G401.6 (cell line): Measurements from ENCODE around the gene SNX1.

Experiments used
- FAIRE-seq: peaks from 2 replicates; lab custom pipeline; 2012; peaks lifted over from hg19 to GRCh38; lab: Jason Lieb, UNC

The SNX1 gene

DNA sequence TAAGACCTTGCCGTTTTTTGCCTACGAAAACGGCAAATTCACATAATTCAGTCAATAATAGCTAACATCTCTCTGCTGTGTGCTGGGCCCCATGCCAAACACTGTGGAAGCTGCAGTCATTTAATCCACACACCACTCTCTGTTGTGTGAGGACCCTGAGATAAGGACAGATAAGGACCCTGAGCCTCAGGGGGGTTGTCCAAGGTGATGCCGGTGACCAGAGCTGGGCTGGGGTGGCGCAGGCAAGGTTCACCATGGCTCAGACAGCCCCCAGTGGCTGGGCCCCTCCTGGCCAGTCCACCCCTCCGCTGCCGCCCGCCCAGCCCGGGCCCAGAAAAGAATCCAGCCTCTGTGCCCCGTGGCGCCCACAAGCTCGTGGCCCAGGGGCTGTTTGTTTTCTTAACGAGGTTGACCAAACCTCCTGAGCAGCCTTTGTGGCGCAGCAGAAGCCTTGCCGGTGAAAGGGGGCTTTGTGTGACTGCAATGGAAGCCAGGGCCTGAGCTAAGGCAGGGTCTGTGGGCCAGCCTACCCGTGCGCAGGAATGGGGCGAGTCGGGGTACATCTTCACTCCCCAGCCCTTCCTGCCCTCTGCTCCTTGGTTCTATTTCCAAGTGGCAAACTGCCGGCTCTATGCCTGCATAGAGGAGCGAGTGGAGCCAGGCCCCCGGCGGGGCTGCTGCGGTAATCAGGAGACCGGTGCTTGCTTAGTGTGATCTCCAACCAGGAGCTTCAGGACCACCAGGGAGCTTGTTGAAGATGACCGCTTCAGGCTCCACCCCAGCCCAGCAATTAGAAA is 51.3 kb downstream of the SNX1 start:
- FAIRE-seq: no peak

DNA sequence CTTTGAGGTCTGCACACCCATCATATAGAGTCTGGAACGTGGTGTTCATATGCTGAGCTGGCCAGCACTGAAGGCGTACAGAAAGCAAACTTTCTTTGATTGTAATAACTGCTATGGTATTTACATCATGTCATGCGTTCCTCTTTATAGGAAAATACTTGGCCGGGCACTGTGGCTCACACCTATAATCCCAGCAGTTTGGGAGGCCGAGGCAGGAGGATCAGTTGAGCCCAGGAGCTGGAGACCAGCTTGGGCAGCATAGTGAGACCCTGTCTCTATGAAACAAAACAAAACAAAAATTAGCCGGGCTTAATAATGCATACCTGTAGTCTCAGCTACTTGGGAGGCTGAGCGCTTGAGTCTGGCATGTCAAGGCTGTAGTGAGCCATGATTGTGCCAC is 52.4 kb downstream of the SNX1 start:
- FAIRE-seq: no peak

DNA sequence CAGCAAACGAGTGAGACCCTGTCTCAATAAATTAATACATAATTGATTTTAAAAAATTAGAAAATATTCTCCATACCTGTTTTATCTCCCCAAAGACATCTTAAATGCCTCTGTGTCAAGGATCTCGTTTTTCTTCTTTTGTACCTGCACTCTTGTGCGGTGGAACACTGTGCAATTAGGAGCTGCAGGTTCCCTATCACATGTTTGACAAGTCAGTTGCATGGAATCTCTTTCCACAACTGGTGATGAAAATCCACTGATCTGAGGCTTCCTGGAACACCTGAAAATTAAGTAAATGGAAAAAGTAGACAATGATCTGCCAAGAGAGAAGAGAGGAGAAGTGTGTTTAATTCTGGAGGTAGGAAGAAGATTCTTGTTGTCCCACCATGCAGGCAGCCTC is 52.8 kb downstream of the SNX1 start:
- FAIRE-seq: no peak

DNA sequence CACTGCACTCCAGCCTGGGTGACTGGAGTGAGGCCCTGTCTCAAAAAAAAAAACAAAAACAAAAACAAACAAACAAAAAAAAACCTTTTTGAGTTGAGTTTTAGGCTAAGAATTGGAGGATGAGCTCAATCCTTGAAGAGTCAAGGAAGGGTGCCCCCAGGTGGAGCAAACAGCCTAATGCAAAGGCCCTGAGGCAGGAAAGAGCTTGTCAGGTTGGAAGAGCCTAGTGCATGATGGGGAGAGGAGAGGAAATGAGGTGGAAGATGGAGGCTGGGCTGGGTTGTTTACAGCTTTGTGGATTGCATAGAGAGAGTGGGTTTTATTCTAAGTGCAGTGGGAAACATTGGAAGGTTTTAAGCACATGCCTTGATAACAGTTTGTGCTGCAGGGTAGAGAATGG is 53.6 kb downstream of the SNX1 start:
- peak; percentile 8 for FAIRE-seq

DNA sequence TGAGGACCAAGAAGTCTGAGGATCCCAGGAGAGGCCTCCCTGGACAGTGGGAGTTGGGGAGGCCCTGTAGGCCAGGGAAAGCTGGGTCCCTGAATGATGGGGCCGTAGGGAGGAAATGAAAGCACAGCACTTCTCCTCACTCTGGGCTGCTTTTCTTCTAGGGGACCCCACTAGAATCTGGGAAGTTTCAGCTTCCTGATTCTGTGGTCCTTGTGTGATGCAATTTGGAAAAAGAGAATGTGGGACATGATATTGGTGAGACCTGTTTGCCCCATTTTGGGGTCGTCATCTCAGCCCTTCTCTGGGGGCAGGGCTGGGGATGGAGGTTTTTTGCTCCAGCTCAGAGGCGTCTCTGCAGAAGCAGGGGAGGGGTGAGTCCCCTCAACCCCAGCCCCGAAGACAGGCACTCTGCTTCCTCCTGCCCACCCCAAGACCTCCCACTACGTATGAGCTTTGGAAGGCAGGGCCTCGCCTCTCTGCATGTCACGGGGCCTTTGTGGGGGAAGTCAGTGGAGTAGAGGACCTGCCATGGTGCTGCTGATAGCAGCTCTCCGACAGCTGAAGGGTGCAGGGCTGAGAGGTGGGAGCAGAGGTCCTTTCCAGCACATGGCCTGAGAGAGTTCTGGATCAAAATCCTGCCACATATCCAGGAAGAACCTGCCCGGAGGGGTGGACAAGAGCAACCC is 54.3 kb downstream of the SNX1 start:
- no peak for FAIRE-seq

DNA sequence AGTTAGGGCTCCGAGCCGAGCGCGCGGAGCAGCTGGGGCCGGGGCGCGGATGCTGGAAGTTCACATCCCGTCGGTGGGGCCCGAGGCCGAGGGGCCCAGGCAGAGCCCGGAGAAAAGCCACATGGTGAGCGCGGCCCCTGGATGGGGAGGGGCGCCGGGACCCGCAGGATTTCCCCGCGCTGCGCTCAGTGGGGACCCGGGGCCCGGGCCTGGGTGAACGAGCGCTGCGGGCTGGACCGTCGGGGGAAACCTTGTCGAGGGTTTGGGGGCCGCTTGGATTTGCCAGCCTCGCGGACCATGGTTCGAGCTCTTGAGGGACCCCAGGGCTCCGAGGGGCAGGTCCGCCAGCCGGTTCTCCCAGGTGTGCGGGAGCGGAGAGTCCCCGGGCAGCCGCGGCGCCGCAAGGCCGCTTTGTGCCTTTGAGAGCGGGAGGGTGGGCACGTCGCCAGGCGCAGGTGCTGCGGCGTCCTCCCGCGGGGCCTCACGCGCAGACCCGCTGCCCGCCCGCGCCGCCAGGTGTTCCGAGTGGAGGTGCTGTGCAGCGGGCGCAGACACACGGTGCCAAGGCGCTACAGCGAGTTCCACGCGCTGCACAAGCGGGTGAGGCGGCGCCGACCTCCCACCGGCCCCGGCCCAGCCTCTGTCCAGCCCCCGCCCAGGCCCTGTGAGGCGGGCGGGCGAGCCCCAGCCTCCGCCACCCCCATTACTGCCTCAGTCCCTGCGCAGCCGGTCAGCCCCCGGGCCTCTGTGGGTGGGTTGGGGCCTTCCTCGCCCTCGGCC is 56.1 kb downstream of the SNX1 start, which contains the start of gene SNX22:
Gene SNX22, plus strand, starts transcription at position 5 of the 780 bp plus-strand sequence. Its CDS starts 45 bp downstream, at position 50.
- FAIRE-seq: no peak

DNA sequence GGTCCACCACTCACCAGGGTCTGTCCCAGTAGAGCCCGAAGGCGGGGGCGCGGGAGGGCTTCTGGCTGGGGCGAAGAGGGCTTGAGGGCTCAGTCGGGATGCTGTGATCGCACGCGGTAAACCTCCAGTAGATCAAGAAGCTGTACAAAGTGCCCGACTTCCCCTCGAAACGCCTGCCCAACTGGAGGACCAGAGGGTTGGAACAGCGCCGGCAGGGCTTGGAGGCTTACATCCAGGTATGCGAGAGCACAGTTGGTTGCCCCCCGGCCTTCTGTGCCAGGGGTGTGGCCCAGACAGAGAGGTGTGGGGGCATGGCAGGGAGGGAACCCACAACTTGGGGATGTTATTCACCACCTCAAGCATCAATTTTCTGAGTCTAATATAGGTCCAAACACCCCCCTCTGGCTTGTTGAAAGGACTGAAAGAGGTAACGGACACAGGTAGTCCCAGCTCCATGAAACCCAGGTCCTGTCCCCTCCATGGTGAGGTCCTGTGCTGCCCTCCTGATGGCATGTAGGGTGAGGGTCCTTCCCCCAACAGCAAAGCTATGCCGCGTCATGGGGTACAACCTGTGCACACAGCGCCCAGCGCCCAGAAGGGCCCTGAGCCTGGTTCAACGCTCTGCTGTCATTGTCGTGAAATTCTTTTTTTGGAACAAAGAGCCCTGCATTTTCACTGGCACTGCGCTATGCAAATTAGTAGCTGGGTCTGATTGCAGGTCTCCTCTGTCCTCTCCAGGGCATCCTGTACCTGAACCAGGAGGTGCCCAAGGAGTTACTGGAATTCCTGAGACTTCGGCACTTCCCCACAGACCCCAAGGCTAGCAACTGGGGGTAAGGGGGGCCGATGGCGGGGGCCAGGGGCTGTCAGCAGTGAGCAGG is 57.0 kb downstream of the SNX1 start:
- FAIRE-seq: no peak

DNA sequence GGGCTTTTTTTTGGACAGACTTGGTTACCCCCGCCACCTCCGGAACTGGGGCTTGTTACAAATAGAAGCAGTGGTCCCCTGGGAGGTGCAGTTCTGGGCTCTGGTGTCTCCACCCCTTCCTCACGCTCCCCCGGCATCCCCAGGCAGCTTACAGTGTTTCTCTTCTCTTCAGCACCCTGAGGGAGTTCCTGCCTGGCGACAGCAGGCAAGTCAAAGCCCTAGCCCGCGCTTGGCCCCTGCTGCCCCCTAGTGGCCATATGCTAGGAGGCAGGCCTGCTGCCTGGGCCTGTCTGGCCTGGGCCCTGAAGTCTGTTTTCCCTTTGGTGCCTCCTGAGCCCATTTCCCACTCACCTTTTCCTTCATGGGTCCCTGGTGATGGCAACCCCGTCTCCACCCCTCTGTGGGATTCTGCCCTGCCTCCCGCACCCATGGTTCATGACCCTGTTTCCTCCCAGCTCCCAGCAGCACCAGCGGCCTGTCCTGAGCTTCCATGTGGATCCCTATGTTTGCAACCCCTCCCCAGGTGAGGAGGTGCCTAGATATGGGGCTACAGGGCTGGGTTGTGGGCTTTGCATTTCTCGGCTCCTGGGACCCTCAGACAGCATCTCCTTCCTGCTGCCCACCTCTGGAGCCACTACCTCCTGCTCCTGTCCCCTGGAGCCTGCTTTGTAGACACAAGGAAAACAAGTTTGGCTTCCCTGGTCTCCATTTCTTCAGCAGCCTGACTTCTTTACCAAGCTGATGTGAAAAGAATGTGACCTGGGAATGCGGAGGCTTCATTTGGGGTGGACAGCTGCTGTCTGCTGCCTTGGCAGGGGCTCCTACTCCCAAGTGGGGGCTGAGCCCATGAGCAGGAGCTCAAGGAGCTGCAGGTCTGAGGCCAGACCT is 57.9 kb downstream of the SNX1 start:
- peak; percentile 88 for FAIRE-seq

DNA sequence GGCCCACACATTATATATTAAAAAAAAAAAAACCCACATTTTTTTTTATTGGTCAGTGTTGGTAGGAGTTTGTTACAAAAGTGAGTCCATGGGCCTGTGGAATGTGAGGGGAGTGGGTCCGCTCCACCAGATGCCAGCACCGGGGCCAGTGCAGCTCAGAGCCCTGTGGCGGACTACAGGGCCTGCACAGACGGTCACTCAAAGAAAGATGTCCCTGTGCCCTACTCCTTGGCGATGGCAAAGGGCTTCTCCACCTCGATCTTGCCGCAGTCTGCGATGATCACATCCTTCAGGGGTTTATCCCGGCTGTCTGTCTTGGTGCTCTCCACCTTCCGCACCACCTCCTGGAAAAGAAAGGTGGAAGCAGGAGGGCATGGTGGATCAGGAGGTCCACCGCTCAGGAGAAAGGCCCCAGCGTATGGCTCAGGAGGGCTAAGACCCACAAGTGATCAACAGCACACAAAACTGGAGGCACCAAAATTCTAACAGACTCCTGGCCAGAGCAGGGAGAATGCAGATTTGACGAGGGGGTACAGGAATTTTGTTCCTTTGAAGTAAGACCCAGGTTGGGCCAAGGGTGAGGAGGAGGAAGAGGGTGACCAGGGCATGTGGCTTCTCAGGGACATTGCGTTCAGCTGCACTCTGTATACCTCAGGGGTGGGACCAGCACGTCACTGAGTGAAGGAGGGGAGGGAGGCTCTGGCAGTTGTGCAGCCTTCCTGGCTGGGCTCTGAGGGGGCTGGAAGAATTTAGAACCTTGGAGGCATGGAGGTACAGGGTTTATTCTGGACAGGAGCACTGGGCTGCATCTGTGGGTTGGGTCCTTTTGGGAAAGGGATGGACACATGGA is 60.2 kb downstream of the SNX1 start:
- FAIRE-seq: no peak

DNA sequence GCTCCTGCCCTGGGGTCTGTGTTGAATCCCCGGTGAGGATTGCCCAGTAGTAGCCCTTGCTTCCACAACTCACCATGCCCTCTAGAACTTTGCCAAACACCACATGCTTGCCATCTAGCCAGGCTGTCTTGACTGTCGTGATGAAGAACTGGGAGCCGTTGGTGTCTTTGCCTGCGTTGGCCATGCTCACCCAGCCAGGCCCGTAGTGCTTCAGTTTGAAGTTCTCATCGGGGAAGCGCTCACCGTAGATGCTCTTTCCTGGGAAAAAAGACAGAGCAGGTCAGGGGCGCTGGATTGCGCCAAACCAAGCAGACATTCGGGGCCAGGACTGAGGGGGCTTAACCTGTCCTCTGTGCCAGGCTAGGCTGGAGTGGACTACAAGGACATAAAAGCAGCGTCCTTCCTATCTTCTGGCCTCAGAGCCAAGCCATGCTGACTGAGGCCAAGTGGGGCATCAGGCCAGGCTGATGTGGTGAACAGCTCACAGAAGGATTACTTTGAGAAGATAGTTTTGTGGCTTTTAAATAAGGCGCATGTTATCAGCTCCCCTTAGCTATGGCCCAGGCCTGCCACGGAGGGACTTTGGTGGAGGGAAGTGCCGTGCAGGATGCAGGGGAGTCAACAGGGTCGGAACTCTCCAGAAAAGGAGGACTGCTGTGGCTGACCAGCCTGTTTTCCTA is 61.0 kb downstream of the SNX1 start:
- FAIRE-seq: no peak

DNA sequence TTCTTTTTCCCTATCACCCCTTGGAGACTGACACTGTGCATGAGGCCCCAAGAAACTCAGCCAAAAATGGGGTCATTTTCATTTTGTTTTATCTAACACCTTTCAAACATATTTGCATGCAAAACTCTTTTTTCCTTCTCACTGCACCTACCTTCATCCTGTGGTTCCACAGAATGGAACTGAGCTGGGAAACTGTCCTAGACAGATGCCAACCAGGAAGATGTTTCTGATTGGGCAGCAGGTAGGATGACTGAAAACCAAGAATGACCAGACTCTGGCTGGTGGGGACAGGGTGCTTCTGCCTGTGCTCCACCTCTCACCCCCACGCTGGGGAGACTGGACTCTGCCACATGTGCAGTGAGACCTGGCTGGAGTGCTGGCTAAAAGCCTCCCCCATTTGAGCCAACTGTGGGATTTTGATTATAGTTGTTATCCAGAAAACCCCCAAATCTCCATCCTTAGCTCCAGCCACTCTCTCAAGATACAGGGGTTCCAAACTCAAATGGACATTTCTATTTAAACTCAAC is 61.9 kb downstream of the SNX1 start:
- no peak for FAIRE-seq

DNA sequence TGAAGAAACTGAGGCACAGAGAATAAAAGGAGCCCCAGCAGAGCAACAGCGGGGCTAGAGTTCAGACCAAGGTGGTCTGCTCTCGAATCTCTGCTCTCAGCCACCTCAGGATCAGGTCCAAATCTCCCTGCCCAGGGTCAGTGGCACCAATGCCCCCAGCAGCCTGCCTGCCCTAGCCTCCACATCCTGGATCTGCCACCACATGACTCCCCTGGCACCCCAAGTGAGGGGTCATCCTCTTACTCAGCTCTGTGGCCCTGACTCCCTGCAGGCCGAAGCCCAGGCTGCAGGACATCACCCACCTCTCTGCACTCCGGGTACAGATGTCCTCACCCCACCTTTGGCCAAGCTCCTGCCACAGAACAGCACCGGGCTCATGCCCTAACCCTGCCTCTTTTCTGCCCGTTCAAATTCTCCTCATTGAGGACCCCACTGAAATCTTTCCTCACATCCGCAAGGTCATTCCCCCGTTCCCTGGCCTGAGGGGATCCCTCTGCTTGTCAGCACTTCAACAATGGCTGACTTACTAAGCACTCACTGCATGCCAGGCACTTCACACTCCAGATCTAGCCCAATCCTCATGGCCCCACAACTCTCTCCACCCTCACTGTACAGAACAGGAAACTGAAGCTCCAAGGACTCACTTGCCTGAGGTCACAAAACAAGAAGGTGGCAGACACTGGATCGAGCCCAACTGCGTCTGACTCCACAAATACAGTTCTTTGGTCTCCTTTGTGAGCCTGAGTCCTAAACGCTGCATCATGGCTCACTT is 62.8 kb downstream of the SNX1 start:
- no peak for FAIRE-seq

DNA sequence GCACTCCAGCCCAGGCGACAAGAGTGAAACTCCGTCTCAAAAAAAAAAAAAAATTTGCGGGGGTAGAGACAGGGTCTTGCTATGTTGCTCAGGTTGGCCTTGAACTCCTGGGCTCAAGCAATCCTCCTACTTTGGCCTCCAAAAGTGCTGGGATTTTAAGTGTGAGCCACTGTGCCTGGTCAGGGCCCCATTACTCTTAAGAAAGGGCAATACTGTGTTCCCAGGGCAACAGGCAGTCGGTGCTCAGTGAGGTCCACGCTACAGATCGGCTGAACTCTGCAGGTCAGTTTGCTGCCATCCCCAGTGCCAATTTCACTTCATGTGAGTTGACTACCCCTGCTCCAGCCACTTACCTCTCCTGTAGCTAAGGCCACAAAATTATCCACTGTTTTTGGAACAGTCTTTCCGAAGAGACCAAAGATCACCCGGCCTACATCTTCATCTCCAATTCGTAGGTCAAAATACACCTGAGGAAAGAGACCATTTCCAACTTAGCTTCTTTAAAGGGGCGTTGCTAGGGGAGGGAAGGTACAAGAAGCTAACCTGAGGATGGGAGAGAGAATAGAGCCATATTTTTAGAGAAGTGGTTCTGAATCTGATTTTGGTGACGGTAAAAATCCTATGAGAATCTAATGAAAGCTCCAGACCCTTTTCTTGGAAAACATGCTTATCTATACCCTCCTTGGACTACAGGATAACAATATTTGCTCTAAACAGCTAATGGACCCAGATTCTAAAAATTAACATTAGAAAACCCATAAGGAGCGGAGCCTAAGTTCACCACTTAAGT is 66.1 kb downstream of the SNX1 start:
- no peak for FAIRE-seq

DNA sequence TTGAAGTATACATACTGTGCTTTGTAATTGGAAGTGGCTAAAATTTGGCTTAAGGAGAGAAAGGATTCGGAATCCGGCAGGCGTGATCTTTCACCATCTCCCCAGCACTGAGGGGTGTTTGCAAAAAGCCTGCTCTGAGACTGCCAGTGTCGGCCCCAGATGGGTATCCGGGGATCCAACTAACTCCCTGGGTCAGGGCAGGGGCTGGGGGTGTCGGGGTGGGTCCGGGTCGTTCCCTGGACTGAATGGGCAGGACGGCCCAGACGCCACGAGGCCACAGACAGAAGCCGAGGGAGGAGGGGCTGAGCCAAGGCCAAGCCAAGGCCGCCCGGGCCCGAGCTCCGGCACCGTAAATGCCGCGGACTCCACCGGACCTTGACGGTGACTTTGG is 66.7 kb downstream of the SNX1 start:
- no peak for FAIRE-seq

DNA sequence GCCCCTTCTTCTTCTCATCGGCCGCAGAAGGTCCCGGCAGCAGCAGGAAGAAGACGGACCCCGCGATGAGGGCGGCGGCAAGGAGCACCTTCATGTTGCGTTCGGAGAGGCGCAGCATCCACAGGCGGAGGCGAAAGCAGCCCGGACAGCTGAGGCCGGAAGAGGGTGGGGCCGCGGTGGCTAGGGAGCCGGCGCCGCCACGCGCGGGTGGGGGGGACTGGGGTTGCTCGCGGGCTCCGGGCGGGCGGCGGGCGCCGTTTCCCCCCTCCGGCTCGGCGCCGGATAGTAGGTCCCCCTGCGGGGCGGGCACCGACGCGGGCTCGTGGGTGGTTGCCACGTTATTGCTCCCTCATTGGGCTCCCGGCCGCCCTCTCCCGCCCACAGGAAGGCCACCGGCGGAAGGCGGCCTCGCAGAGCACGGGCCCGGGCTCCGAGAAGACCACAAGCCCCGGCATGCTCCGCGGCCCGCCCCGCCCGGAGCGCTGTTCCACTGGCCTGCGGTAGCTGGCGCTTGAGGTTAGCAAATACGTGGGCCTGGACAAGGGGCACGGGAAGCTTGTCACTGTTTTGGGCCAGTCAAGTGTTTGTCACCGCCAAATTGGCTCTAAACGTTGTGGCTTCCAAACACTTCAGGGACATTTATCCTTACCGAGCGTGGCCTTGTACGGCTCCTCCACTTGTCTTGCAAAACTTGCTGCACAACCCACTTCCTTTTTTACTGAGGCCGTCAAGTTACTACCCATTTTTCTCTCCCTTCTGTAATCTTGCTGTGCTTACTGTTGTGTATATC is 67.3 kb downstream of the SNX1 start, which contains the start of gene PPIB:
Gene PPIB, minus strand, starts transcription at position 154 of the 790 bp plus-strand sequence. Its CDS starts 36 bp downstream, at position 118.
- peak; percentile 86 for FAIRE-seq

DNA sequence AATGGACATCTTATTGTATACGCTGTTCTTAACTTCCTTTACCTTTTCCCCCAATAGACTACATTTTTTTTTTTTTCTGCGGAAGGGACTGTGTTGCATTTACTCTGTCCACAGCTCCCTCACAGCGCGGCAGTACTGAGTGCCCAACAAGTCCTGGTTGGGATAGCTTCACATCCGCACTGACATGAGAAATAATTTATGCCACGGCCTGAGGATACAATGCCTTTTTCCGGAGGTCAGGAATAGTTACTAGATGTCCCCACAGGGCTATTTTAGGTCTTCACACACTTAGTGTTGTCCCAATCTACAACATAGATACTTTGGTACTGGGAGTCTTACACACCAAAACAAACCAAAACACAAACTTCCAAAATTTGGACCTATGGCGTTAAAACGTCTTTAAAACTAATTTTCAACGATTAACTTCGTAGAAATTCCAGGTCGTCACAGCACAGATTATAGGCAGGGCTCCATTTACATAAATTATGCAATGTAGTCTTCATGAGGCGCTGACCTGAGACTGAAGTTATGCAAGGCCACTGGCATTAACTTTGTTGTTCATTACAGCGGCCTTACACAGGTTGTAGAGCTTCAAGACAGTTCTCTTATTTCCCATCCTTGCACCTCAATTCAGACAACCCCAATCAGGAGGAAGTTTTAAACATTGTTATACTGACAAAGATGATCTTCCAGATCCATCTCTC is 68.0 kb downstream of the SNX1 start:
- no peak for FAIRE-seq
